Left hindlimb (tissue), 1 donor: Measurements from ENCODE around the gene NAA80.
A peak's percentile ranks its signal among the peaks of the same experiment; 100 is the strongest.
"Not testable (repeated sequence)": the region's sequence is repeated elsewhere in the genome, so short reads cannot be mapped to it uniquely, and the experiment has no call there.

ENCODE experiments used
- DNase-seq: peaks from one replicate; pipeline ENCODE4 v3.0.0-alpha.2; 2018

Gene NAA80

DNA sequence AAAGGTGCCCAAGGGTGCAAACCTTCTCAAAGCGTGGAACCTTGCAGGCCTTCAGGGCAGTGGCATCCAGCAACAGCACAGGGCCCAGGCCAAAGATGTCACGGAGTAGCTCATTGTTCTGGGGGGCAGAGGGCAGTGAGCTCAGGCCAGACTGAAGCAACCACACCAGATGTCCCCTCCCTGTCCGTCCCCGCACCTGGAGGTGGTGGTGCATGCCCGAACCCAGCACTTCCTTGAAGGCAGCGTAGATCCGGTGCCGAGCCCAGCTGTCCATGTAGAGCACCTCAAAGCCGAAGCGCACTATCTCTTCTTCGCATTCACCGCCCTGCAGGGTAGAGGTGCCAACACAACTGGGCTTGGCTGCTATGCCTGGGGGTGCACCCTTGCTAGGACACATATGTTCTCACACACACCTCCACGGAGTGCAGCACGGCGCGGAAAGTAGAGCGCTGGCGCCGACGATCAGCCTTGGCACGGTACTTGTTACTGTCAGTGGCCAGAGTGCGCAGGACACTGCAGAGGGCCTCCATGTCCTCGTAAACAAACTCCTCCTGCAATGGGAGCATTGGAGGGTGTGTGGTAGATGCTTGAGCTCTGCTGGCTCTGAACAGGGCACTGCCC, 10.7 kb downstream of the NAA80 start:
- DNase-seq: peak; percentile 25

DNA sequence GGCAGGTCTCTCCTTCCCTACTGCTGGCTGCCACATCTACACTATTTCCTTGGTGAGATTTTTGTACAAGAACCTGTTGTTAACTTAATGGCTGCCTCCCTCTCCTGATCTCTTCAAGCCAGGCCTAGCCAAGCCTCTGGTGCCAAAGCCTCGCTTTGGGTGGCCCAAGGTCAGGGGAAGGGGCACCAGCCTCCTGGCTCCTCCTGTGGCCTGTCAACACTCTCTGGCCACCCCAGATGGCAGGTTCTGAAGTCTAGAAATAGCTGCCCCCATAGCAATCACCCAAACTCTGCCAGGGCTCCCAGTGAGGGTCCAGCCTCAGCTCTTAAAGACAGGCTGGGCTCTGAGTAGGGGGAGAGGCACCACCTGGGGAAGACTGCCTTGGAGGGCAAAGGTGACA, 11.9 kb downstream of the NAA80 start:
- no peak for DNase-seq

DNA sequence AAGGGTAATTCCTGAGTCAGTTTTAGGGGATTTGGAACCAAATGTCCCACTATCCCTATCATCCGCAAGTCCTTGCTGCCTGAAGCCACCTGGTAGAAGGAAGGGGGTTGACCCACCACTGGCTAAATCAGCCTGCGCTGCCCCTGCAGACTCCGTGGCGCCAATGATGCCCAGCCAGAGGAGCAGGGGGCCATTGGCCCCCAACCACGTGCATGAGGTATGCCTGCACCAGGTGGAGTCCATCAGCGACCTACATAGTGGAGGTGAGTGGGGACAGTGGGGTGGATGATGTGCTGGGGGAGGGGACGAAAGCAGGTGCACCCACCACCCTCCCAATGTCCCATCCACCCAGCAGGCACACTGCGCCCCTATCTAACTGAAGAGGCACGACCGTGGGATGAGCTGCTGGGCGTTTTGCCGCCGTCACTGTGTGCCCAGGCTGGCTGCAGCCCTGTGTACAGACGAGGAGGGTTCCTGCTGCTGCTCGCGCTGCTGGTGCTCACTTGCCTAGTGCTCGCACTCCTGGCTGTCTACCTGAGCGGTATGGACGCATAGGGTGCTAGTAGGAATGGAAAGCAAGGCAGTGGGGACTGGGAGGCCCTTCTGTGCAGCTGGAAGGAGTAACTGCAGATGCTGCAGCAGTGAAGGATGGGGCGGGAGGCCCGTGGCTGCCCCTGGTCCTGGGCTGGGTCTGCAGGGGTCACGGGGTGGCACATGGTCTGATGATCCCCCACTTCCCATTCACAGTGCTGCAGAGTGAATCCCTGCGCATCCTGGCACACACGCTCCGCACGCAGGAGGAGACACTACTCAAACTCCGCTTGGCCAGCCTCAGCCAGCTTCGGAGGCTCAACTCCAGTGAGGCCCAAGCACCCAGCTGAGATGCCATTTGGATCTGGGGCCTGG, 12.6 kb downstream of the NAA80 start:
- DNase-seq: peak; percentile 25

- not testable (repeated sequence) for DNase-seq
These were observed 15.1 kb downstream of the NAA80 start for GRCh38 chr3:50284121-50284520.

DNA sequence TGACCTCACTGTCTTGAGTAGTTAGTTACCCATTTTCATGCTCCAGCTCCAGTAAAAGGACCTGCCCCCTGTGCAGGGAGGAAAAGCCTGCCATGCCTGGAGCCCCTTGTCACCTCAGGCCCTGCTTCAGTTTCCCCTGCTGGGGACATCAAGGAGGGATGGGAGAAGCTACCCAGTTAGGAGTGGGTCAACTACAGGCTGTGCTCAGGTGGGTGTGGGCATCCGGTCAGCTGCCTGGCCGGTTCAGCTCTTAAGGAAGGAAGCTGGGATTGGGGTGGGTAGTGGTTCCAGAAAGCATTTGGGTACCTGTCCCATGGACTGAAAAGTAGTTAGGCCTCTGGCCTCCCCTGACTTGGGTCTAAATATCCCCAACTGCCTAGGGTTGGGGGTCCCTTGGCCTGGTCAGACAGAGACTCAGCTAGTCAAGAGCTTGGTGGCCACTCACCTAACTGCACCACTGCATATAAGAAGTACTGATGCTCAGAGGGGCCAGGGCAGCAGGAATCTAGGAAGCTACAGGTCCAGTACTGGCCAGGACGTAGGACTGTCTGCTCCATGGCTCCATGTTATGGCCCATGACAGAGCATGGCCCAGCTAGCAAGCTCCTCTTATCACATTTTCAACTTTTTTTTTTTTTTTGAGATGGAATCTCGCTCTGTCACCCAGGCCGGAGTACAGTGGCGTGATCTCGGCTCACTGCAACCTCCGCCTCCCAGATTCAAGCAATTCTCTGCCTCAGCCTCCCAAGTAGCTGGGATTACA, 19.8 kb downstream of the NAA80 start:
- no peak for DNase-seq

GRCh38 chr3:50278880-50279224, 20.4 kb downstream of the NAA80 start, which contains the start of gene LSMEM2:
TSS of gene LSMEM2 (plus strand) at chr3:50279087. CDS start at chr3:50279114, 27 bp downstream.
- DNase-seq: no peak

DNA sequence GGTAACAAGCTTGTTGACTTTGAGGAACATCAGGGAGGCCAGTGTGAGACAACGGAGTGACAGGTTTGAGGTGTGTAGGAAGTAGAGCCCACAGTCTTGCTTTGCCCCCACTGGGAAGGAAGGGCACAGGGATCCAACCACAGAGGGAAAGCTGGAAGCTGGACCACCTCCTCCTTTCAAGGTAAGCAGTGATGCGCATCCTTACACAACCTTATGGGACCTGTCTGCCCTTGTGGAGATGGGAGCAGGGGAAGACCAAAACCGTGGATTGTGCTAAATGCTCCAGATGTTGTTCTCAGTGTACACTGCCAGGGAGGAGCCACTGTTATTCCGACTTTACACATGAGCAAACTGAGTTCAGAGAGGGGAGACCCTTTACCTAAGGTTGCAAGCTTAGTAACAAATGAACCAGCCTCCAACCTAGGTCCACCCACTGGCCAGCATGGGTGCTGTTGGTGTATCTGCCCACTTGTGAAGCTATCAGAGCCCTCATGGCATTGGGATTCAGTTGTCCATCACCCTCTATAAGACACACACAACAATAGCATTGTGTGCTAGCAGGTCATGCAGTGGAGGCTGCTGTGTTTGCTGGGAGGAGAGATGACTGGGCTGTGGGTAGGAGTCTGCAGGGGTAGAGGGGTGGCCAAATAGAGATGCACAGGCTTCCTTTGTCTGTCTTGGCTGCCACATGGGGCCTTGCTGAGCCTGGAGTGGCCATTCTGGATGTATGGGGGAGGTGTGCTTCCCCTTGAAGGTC, 20.9 kb downstream of the NAA80 start:
- DNase-seq: no peak

- DNase-seq: no peak
These were observed 22.5 kb downstream of the NAA80 start for GRCh38 chr3:50276762-50277101.

DNA sequence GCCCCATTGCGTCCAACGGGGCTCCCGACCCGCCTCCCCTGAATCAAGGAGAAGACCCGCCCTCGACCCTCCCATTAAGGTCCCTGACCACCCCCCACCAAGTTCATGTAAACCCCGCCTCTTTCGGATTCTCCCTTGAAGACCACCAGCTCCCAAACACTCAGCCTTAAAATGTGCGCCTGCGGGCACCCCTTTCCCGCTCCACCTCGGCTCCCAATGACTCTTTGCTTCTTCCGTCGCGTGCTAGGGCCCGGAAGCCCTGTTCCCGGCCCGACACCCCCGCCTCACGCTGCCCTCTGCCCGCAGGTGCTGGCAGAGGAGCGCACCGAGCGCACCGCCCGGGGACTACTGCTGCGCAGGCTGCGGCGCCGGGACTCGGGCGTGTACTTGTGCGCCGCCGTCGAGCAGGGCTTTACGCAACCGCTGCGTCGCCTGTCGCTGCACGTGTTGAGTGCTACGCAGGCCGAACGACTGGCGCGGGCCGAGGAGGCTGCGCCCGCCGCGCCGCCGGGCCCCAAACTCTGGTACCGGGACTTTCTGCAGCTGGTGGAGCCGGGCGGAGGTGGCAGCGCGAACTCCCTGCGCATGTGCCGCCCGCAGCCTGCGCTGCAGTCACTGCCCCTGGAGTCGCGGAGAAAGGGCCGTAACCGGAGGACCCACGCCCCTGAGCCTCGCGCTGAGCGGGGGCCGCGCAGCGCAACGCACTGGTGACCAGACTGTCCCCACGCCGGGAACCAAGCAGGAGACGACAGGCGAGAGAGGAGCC, 23.0 kb downstream of the NAA80 start:
- DNase-seq: no peak

- DNase-seq: no peak
These were observed 23.8 kb downstream of the NAA80 start for GRCh38 chr3:50275141-50275995.

DNA sequence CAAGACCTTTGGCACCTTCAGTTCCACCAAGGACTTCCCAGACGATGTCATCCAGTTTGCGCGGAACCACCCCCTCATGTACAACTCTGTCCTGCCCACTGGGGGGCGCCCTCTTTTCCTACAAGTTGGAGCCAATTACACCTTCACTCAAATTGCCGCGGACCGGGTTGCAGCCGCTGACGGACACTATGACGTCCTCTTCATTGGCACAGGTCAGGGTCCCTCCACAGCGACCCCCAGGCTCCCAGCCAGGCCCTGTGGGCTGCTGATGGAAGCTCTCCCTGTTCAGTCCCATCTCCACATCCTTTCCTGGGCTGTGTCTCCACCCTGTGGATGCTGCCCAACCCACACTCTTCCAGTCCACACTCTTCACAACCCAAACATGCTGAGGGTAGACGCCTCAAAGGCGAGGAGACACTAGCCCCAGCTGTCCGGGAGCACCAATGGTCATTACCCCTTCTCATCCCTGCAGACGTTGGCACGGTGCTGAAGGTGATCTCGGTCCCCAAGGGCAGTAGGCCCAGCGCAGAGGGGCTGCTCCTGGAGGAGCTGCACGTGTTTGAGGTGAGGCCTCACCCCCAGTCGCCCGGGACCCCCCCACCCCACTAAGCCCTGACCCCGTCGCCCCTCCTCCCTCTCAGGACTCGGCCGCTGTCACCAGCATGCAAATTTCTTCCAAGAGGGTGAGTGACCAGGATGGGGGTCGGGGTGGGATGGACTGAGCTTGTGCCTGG, 24.7 kb downstream of the NAA80 start:
- no peak for DNase-seq

GRCh38 chr3:50273689-50274065, 25.5 kb downstream of the NAA80 start:
- no peak for DNase-seq

DNA sequence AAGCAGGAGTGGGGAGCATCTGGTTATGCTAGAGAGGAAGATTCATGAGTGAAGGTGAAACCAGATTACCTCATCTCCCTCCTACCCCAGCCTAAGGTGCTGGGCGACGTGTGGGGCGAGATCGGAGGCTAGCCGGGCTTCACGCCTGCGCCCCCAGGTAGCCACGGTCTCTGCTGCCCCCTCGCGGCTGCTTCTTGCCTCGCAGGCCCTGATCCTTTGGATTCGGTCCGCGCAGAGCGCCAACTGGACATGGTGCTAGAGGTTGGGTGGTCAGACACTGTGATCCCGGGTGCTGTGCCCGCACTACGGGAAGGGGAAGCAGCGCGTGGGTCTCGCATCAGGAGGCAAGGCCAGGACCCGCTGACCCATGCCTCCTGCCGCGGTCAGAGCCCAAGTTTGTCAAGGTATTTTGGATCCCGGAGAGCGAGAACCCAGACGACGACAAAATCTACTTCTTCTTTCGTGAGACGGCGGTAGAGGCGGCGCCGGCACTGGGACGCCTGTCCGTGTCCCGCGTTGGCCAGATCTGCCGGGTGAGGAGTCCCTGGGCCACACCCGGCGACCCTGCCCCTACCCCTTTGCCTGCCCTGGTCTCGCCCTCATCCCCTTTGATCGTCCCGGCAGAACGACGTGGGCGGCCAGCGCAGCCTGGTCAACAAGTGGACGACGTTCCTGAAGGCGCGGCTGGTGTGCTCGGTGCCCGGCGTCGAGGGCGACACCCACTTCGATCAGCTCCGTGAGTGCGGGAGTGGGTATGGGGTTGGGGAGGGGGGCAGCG, 26.1 kb downstream of the NAA80 start:
- peak; percentile 86 for DNase-seq

DNA sequence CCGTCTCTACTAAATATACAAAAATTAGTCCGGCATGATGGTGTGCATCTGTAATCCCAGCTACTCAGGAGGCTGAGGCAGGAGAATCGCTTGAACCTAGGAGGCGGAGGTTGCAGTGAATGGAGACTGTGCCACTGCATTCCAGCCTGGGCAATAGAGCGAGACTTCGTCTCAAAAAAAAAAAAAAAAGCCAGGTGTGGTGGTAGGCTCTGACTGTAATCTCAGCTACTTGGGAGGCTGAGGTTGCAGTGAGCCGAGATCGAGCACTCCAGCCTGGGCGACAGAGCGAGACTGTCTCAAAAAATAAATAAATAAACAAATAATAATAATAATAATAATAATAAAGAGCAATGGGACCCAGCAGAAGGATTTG, 26.7 kb downstream of the NAA80 start:
- DNase-seq: not testable (repeated sequence)

GRCh38 chr3:50271314-50271936, 27.8 kb downstream of the NAA80 start:
- DNase-seq: no peak

GRCh38 chr3:50270422-50271224, 28.6 kb downstream of the NAA80 start:
- DNase-seq: no peak

DNA sequence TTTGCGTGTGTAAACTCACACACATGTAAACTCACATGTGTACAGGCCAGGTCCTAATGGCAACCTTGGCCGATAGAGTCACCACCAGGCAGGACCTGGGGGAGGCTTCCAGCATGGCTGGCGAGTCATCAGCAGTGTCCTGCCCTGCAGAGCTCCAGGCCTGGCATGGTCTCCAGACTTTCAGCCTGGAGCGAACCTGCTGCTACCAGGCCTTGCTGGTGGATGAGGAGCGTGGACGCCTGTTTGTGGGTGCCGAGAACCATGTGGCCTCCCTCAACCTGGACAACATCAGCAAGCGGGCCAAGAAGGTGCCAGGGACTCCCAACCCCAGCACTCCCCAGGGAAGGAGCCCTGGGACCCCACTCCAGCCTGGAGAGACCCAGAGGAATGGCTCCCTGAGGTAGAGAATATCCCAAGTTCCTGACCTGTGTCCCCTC, 29.2 kb downstream of the NAA80 start:
- DNase-seq: no peak

DNA sequence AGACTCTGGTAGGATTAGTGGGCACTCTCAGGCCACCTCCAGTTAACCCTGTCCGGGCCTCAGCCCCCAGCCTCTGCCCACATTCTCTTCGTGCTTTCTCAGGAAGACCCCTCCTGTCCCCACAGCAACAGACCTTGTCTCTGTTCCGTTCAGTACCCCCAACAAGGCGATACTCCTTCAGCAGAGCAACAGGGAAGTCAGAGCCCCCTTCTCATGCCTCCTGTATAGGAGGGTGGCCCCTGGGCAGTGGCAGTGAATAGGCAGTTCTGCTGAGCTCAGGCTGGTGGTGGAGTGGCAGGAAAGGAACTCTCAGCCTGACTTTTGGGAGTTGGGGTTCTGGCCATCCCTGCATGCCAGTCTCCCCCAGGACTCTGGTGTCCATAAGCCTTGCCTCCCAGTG, 29.7 kb downstream of the NAA80 start:
- no peak for DNase-seq
